Uterus (tissue), 4 donors: ENCODE data around the gene C15orf39. TPM values are rescaled to one million over a fixed set of nuclear protein-coding genes. Genes with fewer than 3 reads are reported as not detected.

Experiments used
- DNase-seq, 2 donors: peaks; one replicate each; pipeline ENCODE4 v3.0.0-alpha.2; 2019 to 2020
- H3K27ac ChIP-seq, 2 donors: fragments of 200-600 bp; sonication (generic); 1 replicate in 1 of 2; 2 replicates in 1 of 2; pipeline ENCODE4 v1.5.1; 2016 to 2018
- H3K27me3 ChIP-seq, 2 donors: fragments of 200-600 bp; sonication (generic); one replicate each; pipeline ENCODE4 v1.5.1; 2018 to 2019; ENCODE audit warnings: control low read depth in 1 of 2
- H3K36me3 ChIP-seq, 2 donors: fragments of 200-600 bp; sonication (generic); one replicate each; pipeline ENCODE4 v1.5.1; 2019; ENCODE audit warnings: control low read depth in 1 of 2
- H3K4me1 ChIP-seq, 2 donors: fragments of 200-600 bp; sonication (generic); one replicate each; pipeline ENCODE4 v1.5.1; 2018 to 2019; ENCODE audit warnings: control low read depth in 1 of 2
- H3K4me3 ChIP-seq, 2 donors: fragments of 200-600 bp; sonication (generic); 1 replicate in 1 of 2; 2 replicates in 1 of 2; pipeline ENCODE4 v1.5.1; 2018 to 2019; ENCODE audit warnings: mild to moderate bottlenecking in 1 of 2
- H3K9me3 ChIP-seq, 2 donors: fragments of 200-600 bp; sonication (generic); one replicate each; pipeline ENCODE4 v1.5.1; 2019; ENCODE audit warnings: control low read depth in 1 of 2
- CTCF ChIP-seq, 4 experiments: fragments of 200-600 bp in 2 of 4; fragments of 450-650 bp in 2 of 4; sonication (generic) in 2 of 4; IDR thresholded peaks; one replicate each; pipeline ENCODE4 v1.5.1; 2016 to 2019; ENCODE audit warnings: antibody characterized with exemption in 4 of 4, mild to moderate bottlenecking in 2 of 4, moderate library complexity in 1 of 4
- POLR2A ChIP-seq, 2 donors: fragments of 450-650 bp; IDR thresholded peaks; one replicate each; pipeline ENCODE4 v1.6.1; 2016; ENCODE audit warnings: antibody characterized with exemption in 2 of 2, mild to moderate bottlenecking in 1 of 2, moderate library complexity in 1 of 2
- intact Hi-C: fragments of 100-400 bp; cut with DNase I; formaldehyde crosslinking; loops from one replicate; pipeline ENCODE4 v1.15.1; 2023; ENCODE audit warnings: low total_unique reads
- total RNA-seq, 4 donors: library from RNA; depleted of rRNA in 3 of 4; stranded (reverse); fragments of >200 nt in 3 of 4; gene quantifications; one replicate each; pipeline versions ENCODE4 v1.1.0 to v1.2.4, GENCODE V29; 2014 to 2023
- donor health status: DM: yes; HTN: yes; CAD: no.

C15orf39 gene
- total RNA-seq: 10 to 100 TPM in 2 of 4 donors, 1 to 10 TPM in 2; 4.6 to 43.9 (median 14.1) TPM

GRCh38 chr15:75201616-75202250 lies at the start of gene C15orf39:
Gene C15orf39, plus strand, starts transcription at chr15:75201882. Its CDS starts 4,167 bp downstream, at chr15:75206049.
- DNase-seq: peak; percentile 64 to 79
- peaks cover 9 to 12% of the 10 kb centered on the region in 2 donors for H3K4me1 ChIP-seq
- peak within 1 kb of the TSS; percentile 63 to 79 for H3K4me3 ChIP-seq
- no peaks in the 10 kb centered on the region for H3K27me3 ChIP-seq
- intact Hi-C loops: loop anchor here (10.0 kb wide), 1 partner anchor 427 kb away; no protein-coding TSS in a partner anchor
- peak within 1 kb of the TSS; percentile 86 to 93 for H3K27ac ChIP-seq
- no peaks in the 10 kb centered on the region for H3K9me3 ChIP-seq
- peak; percentile 97 to 99 for TF ChIP-seq POLR2A (IDR thresholded peaks at IDR 0.05)
- TF ChIP-seq CTCF (IDR thresholded peaks at IDR 0.05): peak; percentile 69 to 97 (median 95)
- no peaks in the 10 kb centered on the region for H3K36me3 ChIP-seq

GRCh38 chr15:75152382-75153079 lies 49.2 kb upstream of the C15orf39 start:
- Histone ChIP-seq H3K9me3 (no peaks in the 10 kb centered on the region), H3K36me3 (no peaks in the 10 kb centered on the region), H3K27me3 (no peaks in the 10 kb centered on the region), H3K4me3 (no peak overlapping the region), H3K4me1 (no peaks in the 10 kb centered on the region), H3K27ac (no peak overlapping the region)
- TF ChIP-seq POLR2A (IDR thresholded peaks at IDR 0.05): no peak
- DNase-seq: no peak
- intact Hi-C loops: no loop called here

GRCh38 chr15:75153087-75153486 lies 48.6 kb upstream of the C15orf39 start:
- intact Hi-C loops: no loop called here
- no peaks in the 10 kb centered on the region for H3K9me3 ChIP-seq
- no peaks in the 10 kb centered on the region for H3K36me3 ChIP-seq
- no peaks in the 10 kb centered on the region for H3K4me1 ChIP-seq
- DNase-seq: no peak
- H3K4me3 ChIP-seq: no peak overlapping the region
- no peaks in the 10 kb centered on the region for H3K27me3 ChIP-seq
- H3K27ac ChIP-seq: no peak overlapping the region
- TF ChIP-seq POLR2A (IDR thresholded peaks at IDR 0.05) (no peak), CTCF (IDR thresholded peaks at IDR 0.05) (no peak)

GRCh38 chr15:75153565-75154276 lies 48.0 kb upstream of the C15orf39 start:
- intact Hi-C loops: no loop called here
- no peak overlapping the region for H3K4me3 ChIP-seq
- no peak for DNase-seq
- H3K27ac ChIP-seq: no peak overlapping the region
- H3K9me3 ChIP-seq: no peaks in the 10 kb centered on the region
- H3K36me3 ChIP-seq: no peaks in the 10 kb centered on the region
- TF ChIP-seq POLR2A (IDR thresholded peaks at IDR 0.05) (no peak), CTCF (IDR thresholded peaks at IDR 0.05) (no peak)
- H3K27me3 ChIP-seq: no peaks in the 10 kb centered on the region
- no peaks in the 10 kb centered on the region for H3K4me1 ChIP-seq

GRCh38 chr15:75154461-75155062 lies 47.1 kb upstream of the C15orf39 start:
- no peaks in the 10 kb centered on the region for H3K4me1 ChIP-seq
- H3K4me3 ChIP-seq: no peak overlapping the region
- no peak overlapping the region for H3K27ac ChIP-seq
- H3K36me3 ChIP-seq: no peaks in the 10 kb centered on the region
- H3K27me3 ChIP-seq: no peaks in the 10 kb centered on the region
- no peak for DNase-seq
- TF ChIP-seq CTCF (IDR thresholded peaks at IDR 0.05) (no peak), POLR2A (IDR thresholded peaks at IDR 0.05) (no peak)
- intact Hi-C loops: no loop called here
- H3K9me3 ChIP-seq: no peaks in the 10 kb centered on the region
